IMR-90 (cell line): ENCODE measurements around the gene NCF2. TPM values are rescaled to one million over a fixed set of nuclear protein-coding genes. Genes with fewer than 3 reads are reported as not detected.
A peak's percentile ranks its signal among the peaks of the same experiment; 100 is the strongest.

ENCODE experiments used
- ATAC-seq: fragments of 200-7000 bp; cut with Tn5 transposase; 2 replicates; pipeline ENCODE4 v1.9.1; 2020; ENCODE audit warnings: low read depth, mild to moderate bottlenecking, moderate library complexity
- BruUV-seq: library from RNA; stranded (reverse); fragments of 400-500 nt; replicated peaks from 2 replicates; lab custom pipeline; 2021; lab: Mats Ljungman, UMichigan
- CTCF ChIA-PET: fragments of 300-600 bp; formaldehyde crosslinking; extraction: SDS; loops from one replicate; lab custom pipeline; 2021; ENCODE audit warnings: antibody characterized with exemption; lab: Yijun Ruan, JAX
- POLR2A ChIA-PET: fragments of 300-600 bp; sonication (Branson Sonifier 250); formaldehyde crosslinking; loops from one replicate; lab custom pipeline; 2022; ENCODE audit warnings: antibody characterized with exemption; ENCODE audit not compliant: unreplicated experiment; lab: Charles Lee
- DNase-seq: peaks from one replicate; pipeline ENCODE4 v3.0.0; 2013
- H2AFZ ChIP-seq: replicated peaks from 2 replicates; pipeline ENCODE3; 2013; ENCODE audit warnings: low read length, mild to moderate bottlenecking; ENCODE audit not compliant: poor library complexity
- H2AK5ac ChIP-seq: 2 replicates; pipeline ENCODE4 v1.6.1; 2013; ENCODE audit warnings: low read depth, low read length, inconsistent platforms
- H2AK9ac ChIP-seq: replicated peaks from 2 replicates; pipeline ENCODE3; 2013; ENCODE audit warnings: mild to moderate bottlenecking, low read depth, low read length, moderate library complexity; ENCODE audit not compliant: poor library complexity
- H2BK120ac ChIP-seq: 2 replicates; pipeline ENCODE4 v1.6.1; 2013; ENCODE audit warnings: low read depth, low read length, inconsistent platforms
- H2BK15ac ChIP-seq: 3 replicates; pipeline ENCODE4 v1.6.1; 2013; ENCODE audit warnings: low read depth, low read length, inconsistent platforms
- H2BK20ac ChIP-seq: 2 replicates; pipeline ENCODE4 v1.6.1; 2013; ENCODE audit warnings: low read depth, mild to moderate bottlenecking, inconsistent platforms, low read length, moderate library complexity
- H2BK5ac ChIP-seq: 2 replicates; pipeline ENCODE4 v1.6.1; 2013; ENCODE audit warnings: mild to moderate bottlenecking, low read depth, low read length, inconsistent platforms; ENCODE audit not compliant: poor library complexity, severe bottlenecking
- H3K14ac ChIP-seq: replicated peaks from 2 replicates; pipeline ENCODE4 v1.6.1; 2013; ENCODE audit warnings: low read depth, low read length, inconsistent platforms
- H3K18ac ChIP-seq: 2 replicates; pipeline ENCODE4 v1.6.1; 2013; ENCODE audit warnings: low read depth, low read length, control low read depth
- H3K23ac ChIP-seq: 2 replicates; pipeline ENCODE4 v1.6.1; 2013; ENCODE audit warnings: low read depth, low read length, inconsistent platforms
- H3K27ac ChIP-seq: 2 replicates; pipeline ENCODE4 v1.5.1; 2013; ENCODE audit warnings: mild to moderate bottlenecking, control low read depth, low read length; ENCODE audit not compliant: insufficient read depth
- H3K27me3 ChIP-seq: 2 replicates; pipeline ENCODE4 v1.6.1; 2013; ENCODE audit warnings: low read length; ENCODE audit not compliant: control insufficient read depth, insufficient read depth
- H3K36me3 ChIP-seq: 2 replicates; pipeline ENCODE4 v1.6.1; 2013; ENCODE audit warnings: low read length, mixed read lengths; ENCODE audit not compliant: control insufficient read depth, insufficient read depth
- H3K4ac ChIP-seq: 2 replicates; pipeline ENCODE4 v1.6.1; 2013; ENCODE audit warnings: low read depth, low read length, inconsistent platforms
- H3K4me1 ChIP-seq: 2 replicates; pipeline ENCODE4 v1.6.1; 2013; ENCODE audit warnings: low read length, mixed read lengths; ENCODE audit not compliant: control insufficient read depth, insufficient read depth
- H3K4me2 ChIP-seq: 2 replicates; pipeline ENCODE4 v1.6.1; 2013; ENCODE audit warnings: low read depth, mild to moderate bottlenecking, control low read depth, low read length, moderate library complexity
- H3K4me3 ChIP-seq: 2 replicates; pipeline ENCODE4 v1.5.1; 2013; ENCODE audit warnings: low read depth, mild to moderate bottlenecking, control low read depth, low read length, moderate library complexity; ENCODE audit not compliant: insufficient read depth
- H3K56ac ChIP-seq: 2 replicates; pipeline ENCODE4 v1.6.1; 2013; ENCODE audit warnings: low read length, inconsistent platforms; ENCODE audit not compliant: insufficient read depth; ENCODE audit errors: extremely low read depth
- H3K79me1 ChIP-seq, 2 experiments: 2 replicates each; pipeline ENCODE4 v1.6.1; 2013; ENCODE audit warnings: low read length in 2 of 2, inconsistent platforms in 1 of 2, low read depth in 1 of 2
- H3K9ac ChIP-seq: 2 replicates; pipeline ENCODE4 v1.6.1; 2013; ENCODE audit warnings: low read depth, low read length, control low read depth
- H3K9me1 ChIP-seq: 2 replicates; pipeline ENCODE4 v1.6.1; 2013; ENCODE audit warnings: low read length, inconsistent platforms; ENCODE audit not compliant: insufficient read depth
- H3K9me3 ChIP-seq: 2 replicates; pipeline ENCODE4 v1.6.1; 2013; ENCODE audit warnings: low read length; ENCODE audit not compliant: control insufficient read depth, insufficient read depth
- H4K20me1 ChIP-seq: 2 replicates; pipeline ENCODE4 v1.6.1; 2013; ENCODE audit warnings: low read length, inconsistent platforms; ENCODE audit not compliant: insufficient read depth
- H4K5ac ChIP-seq: 2 replicates; pipeline ENCODE4 v1.6.1; 2013; ENCODE audit warnings: mild to moderate bottlenecking, low read depth, low read length, control low read depth
- H4K8ac ChIP-seq, 2 experiments: 2 replicates each; pipeline ENCODE4 v1.6.1; 2013; ENCODE audit warnings: low read depth in 2 of 2, low read length in 2 of 2, control low read depth in 1 of 2, inconsistent platforms in 1 of 2
- H4K91ac ChIP-seq: 2 replicates; pipeline ENCODE4 v1.6.1; 2013; ENCODE audit warnings: low read depth, low read length, inconsistent platforms; ENCODE audit not compliant: insufficient read depth
- BHLHE40 ChIP-seq: fragments of 150-350 bp; IDR thresholded peaks from 2 replicates; pipeline ENCODE4 v1.6.1; 2016; ENCODE audit warnings: mild to moderate bottlenecking, low read depth, low read length
- CEBPB ChIP-seq: IDR thresholded peaks from 2 replicates; pipeline ENCODE4 v1.6.1; 2012; ENCODE audit warnings: low read depth, low read length, improper control_type of control experiment
- CHD1 ChIP-seq: IDR thresholded peaks from 2 replicates; pipeline ENCODE4 v1.6.1; 2012; ENCODE audit warnings: low read depth, low read length, improper control_type of control experiment
- CTCF ChIP-seq: conservative IDR thresholded peaks from 2 replicates; pipeline ENCODE4 v1.5.1; 2012; ENCODE audit warnings: mild to moderate bottlenecking, low read depth, low read length, improper control_type of control experiment
- ELK1 ChIP-seq: fragments of 150-350 bp; IDR thresholded peaks from 2 replicates; pipeline ENCODE4 v1.6.1; 2016; ENCODE audit warnings: low read depth, mild to moderate bottlenecking, low read length, moderate library complexity, borderline replicate concordance
- FOS ChIP-seq: fragments of 150-350 bp; IDR thresholded peaks from 2 replicates; pipeline ENCODE4 v1.6.1; 2016; ENCODE audit warnings: low read depth, low read length
- MAFK ChIP-seq: IDR thresholded peaks from 2 replicates; pipeline ENCODE4 v1.6.1; 2012; ENCODE audit warnings: low read depth, low read length, improper control_type of control experiment
- MAZ ChIP-seq: IDR thresholded peaks from 2 replicates; pipeline ENCODE4 v1.6.1; 2012; ENCODE audit warnings: low read depth, mild to moderate bottlenecking, low read length, improper control_type of control experiment, moderate library complexity, borderline replicate concordance
- MXI1 ChIP-seq: IDR thresholded peaks from 2 replicates; pipeline ENCODE4 v1.6.1; 2012; ENCODE audit warnings: low read depth, mild to moderate bottlenecking, low read length, moderate library complexity, borderline replicate concordance
- NFE2L2 ChIP-seq: fragments of 150-350 bp; IDR thresholded peaks from 2 replicates; pipeline ENCODE4 v1.6.1; 2016; ENCODE audit warnings: low read depth, mild to moderate bottlenecking, low read length
- POLR2A ChIP-seq: IDR thresholded peaks from 2 replicates; pipeline ENCODE4 v1.6.1; 2012; ENCODE audit warnings: mild to moderate bottlenecking, low read depth, low read length
- RAD21 ChIP-seq: IDR thresholded peaks from 2 replicates; pipeline ENCODE4 v1.6.1; 2012; ENCODE audit warnings: low read length, improper control_type of control experiment
- RCOR1 ChIP-seq: IDR thresholded peaks from 2 replicates; pipeline ENCODE4 v1.6.1; 2012; ENCODE audit warnings: mild to moderate bottlenecking, low read length, improper control_type of control experiment; ENCODE audit not compliant: insufficient replicate concordance
- RFX5 ChIP-seq: IDR thresholded peaks from 2 replicates; pipeline ENCODE4 v1.8.0; 2012; ENCODE audit warnings: low read depth, mild to moderate bottlenecking, low read length, moderate library complexity
- SMC3 ChIP-seq: fragments of 150-350 bp; IDR thresholded peaks from 2 replicates; pipeline ENCODE4 v1.6.1; 2016; ENCODE audit warnings: low read depth, mild to moderate bottlenecking, antibody characterized with exemption, low read length, moderate library complexity
- USF2 ChIP-seq: fragments of 150-350 bp; IDR thresholded peaks from 2 replicates; pipeline ENCODE4 v1.6.1; 2017; ENCODE audit warnings: mild to moderate bottlenecking, antibody characterized with exemption, low read length, low read depth
- dilution Hi-C: fragments of 300-500 bp; cut with HindIII; formaldehyde crosslinking; loops from one replicate; pipeline ENCODE4 v1.14.3; 2018; ENCODE audit warnings: low sequenced_read_pairs; ENCODE audit not compliant: unreplicated experiment
- in situ Hi-C: fragments of 300-500 bp; cut with MboI; formaldehyde crosslinking; loops from 3 replicates; pipeline ENCODE4 v1.14.3; 2019; ENCODE audit warnings: low sequenced_read_pairs, inconsistent platforms, mixed read lengths
- intact Hi-C: fragments of 100-400 bp; cut with micrococcal nuclease; formaldehyde crosslinking; loops from 2 replicates; pipeline ENCODE4 v1.10.0; 2022
- polyA plus RNA-seq, 3 experiments: library from polyadenylated mRNA; depleted of rRNA; stranded (reverse); fragments of >200 nt; gene quantifications; 2 replicates each; pipeline ENCODE4 v1.2.3, GENCODE V29; 2012; ENCODE audit warnings: low replicate concordance in 1 of 3
- total RNA-seq: library from RNA; depleted of rRNA; stranded (reverse); fragments of >200 nt; gene quantifications from 2 replicates; pipeline ENCODE4 v1.2.3, GENCODE V29; 2012

The NCF2 gene
- total and polyA plus RNA-seq, 2 of the 4 experiments (the other 2 are of a cell fraction) = 3.2 to 4.2 TPM

- H4K20me1 ChIP-seq = peaks cover 34% of the 10 kb centered on the region
- H3K4me2 ChIP-seq = no peak overlapping the region
- H3K56ac ChIP-seq = no peak overlapping the region
- ATAC-seq (no peak), DNase-seq (no peak)
- CTCF ChIA-PET = interaction anchor here (0.6 kb wide), 1 partner anchor 165 kb away, joined by 3 read pairs; no protein-coding TSS in a partner anchor
- no peak overlapping the region for H4K8ac ChIP-seq
- H3K18ac ChIP-seq = no peak overlapping the region
- H2AK5ac ChIP-seq = no peak overlapping the region
- H3K9me3 ChIP-seq = no peaks in the 10 kb centered on the region
- H3K36me3 ChIP-seq = peaks cover 26% of the 10 kb centered on the region
- peaks cover 8% of the 10 kb centered on the region for H3K4me1 ChIP-seq
- dilution Hi-C loops = no loop called here
- no peak overlapping the region for H3K4ac ChIP-seq
- no TSS peak for BruUV-seq
- H3K23ac ChIP-seq = peak overlapping the region; percentile 0; the same call in 1 of the 2 replicates
- H3K9ac ChIP-seq = no peak overlapping the region
- H3K14ac ChIP-seq = no peak overlapping the region
- intact Hi-C loops = no loop called here
- H4K91ac ChIP-seq = no peak overlapping the region
- H3K4me3 ChIP-seq = no peak overlapping the region
- H2BK20ac ChIP-seq = no peak overlapping the region
- no peak overlapping the region for H2BK120ac ChIP-seq
- no peaks in the 10 kb centered on the region for H3K27me3 ChIP-seq
- no peak overlapping the region for H2AFZ ChIP-seq
- no peak for TF ChIP-seq BHLHE40
- no peak for TF ChIP-seq SMC3
- TF ChIP-seq CEBPB = no peak
- no peak for TF ChIP-seq MAFK
- TF ChIP-seq POLR2A = no peak
- TF ChIP-seq USF2 = no peak
- no peak for TF ChIP-seq CTCF
- TF ChIP-seq MXI1 = no peak
- TF ChIP-seq FOS = no peak
- TF ChIP-seq RCOR1 = no peak
- TF ChIP-seq RFX5 = no peak
- TF ChIP-seq ELK1 = no peak
- no peak for TF ChIP-seq MAZ
- TF ChIP-seq RAD21 = no peak
- no peak for TF ChIP-seq CHD1
- TF ChIP-seq NFE2L2 = no peak
- no peak overlapping the region for H2BK15ac ChIP-seq
- in situ Hi-C loops = loop anchor here (10.0 kb wide), 2 partner anchors 154 to 344 kb away; partner anchors contain the start of gene SMG7
- POLR2A ChIA-PET = no interaction called here
- H3K9me1 ChIP-seq = peaks cover 7% of the 10 kb centered on the region; the same call in 1 of the 2 replicates
- no peak overlapping the region for H3K27ac ChIP-seq
- H2BK5ac ChIP-seq = no peak overlapping the region
- H3K79me1 ChIP-seq = peaks cover 17 to 44% of the 10 kb centered on the region in 2 experiments
- H4K5ac ChIP-seq = no peak overlapping the region
- H2AK9ac ChIP-seq = no peak overlapping the region
Observed at GRCh38 chr1:183628537-183628936, 38.3 kb upstream of the NCF2 start.
